NCI-H2029 (cell line): ENCODE results near the gene CTSW.

Experiments used
- DNase-seq: peaks from one replicate; lab custom pipeline; 2025; lab: John Stamatoyannopoulos, UW

CTSW gene

GRCh38 chr11:65903068-65903481 lies 23.4 kb downstream of the CTSW start:
- no peak for DNase-seq

DNA sequence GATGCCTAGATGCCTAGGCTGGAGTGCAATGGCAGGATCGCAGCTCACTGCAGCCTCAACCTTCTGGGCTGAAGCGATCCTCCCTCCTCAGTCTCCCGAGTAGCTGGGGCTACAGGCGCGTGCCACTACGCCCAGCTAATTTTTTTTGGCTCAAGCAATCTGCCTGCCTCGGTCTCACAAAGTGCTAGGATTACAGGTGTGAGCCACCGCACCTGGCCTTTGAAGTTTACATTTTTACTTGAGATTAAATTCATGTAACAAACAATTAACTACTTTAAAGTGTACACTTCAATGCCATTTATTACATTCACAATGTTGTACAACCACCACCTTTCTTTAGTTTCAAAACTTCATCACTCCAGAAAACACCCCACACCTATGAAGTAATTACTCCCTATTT lies 24.1 kb downstream of the CTSW start:
- no peak for DNase-seq

DNA sequence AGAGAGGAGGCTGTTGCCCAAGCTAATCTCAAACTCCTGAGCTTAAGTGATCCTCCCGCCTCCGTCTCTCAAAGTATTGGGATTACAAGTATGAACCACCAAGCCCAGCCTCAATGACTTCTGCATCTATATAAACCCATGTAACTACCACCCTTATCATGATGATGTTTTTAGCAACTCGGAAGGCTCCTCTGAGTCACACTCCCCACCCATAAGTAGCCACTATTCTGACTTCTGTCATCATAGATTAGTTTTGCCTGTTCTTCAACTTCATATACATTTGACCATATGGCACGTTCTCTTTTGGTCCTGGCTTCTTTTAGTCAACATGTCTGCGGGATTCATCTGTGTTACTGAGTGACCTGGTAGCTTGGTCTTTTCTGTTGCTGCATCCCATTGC lies 27.0 kb downstream of the CTSW start:
- DNase-seq = no peak

GRCh38 chr11:65907878-65908277 lies 28.2 kb downstream of the CTSW start:
- DNase-seq = no peak

DNA sequence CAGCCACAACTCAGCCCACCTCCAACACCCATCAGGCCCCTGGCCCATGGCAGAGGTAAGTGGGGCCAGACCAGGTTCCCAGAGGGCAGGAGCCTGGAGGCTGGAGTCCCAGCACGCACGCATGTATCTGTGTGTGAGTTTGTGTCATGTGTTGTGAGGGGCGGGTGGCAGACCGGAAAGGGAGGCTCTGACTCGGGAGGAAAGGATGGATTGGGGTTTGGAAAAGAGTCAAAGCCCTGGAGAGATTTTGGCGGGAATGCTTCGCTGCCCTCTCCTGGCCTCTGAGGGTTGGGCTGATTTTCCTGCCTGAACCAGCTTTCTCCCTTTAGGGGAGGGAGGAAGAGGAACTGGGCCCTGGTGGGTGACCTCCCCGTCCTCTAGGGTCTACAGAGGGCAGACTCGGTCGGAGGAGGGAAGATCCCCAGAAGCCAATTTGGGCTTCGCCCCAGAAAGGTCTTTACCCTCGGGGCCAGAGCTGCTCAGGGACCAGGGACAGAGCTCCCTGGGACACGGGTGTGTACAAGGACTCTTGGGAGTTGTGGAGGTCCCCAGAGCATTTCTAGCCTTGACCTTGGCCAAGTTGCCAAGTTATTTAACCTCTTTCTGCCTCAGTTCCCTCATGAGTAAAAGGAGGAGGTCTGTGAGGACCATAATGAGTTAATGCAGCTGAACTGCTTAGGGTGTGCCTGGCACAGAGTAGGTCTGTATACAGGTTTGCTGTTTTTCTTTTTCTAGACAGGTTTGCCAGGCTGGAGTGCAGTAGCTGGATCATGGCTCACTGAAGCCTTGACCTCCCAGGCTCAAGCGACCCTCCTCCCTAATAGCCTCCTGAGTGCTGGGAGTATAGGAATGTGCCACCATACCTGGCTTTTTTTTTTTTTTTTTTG lies 32.3 kb downstream of the CTSW start:
- DNase-seq = peak; percentile 40

DNA sequence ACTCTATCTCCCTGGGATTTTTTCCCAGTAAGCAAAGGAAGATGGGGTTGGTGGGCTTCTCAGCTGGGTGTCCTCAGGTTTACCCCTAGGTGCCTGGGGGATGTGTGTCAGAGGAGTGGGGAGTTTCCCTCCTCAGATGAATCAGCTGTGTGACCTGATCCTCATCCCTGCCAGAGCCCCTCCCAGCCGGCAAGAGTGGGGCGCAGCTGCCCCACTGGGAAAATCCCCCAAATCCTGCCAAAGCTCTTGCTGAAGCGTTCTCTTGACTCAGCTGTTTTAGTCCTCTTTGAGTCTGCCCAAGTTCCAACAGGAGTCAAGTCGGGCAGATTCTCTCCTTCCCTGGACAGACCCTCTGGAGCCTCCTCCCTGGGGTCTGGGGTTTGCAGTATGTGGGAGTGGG lies 33.2 kb downstream of the CTSW start:
- DNase-seq = no peak

DNA sequence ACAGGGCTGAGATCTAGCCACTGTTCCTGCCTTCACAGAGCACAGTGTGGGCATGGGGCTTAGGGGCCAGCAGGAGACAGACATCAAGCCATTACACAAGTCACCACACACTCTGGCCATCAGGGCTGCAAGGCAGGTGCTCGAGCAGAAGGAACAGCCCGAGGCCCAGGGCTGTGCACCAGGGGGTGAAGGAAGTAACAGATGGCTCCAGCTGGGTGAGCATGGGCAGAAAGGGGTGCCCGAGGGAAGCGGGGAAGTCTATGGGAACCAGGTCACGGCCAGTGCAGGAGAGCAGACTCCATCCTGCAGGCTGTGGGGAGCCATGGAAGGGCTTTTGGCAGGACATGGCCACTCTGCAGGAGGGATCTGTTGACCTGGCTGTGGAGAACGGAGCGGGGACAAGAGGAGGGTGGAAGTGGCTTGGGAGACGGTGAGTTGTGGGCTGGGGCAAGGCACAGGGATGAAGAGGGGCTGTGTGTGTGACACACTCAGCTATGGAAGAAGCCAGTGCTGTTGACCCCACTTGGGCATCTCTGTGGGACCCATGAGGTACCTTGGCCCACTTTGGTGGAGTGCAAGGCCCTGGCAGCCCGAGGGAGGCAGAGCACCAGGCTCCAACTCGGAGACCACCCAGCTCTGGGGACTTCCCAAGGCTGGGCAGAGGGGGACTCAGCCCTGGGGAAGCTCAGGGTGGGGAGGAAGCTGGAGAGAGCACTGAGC lies 35.6 kb downstream of the CTSW start:
- no peak for DNase-seq

- DNase-seq = no peak
Measured at GRCh38 chr11:65915821-65916251, 36.2 kb downstream of the CTSW start.

DNA sequence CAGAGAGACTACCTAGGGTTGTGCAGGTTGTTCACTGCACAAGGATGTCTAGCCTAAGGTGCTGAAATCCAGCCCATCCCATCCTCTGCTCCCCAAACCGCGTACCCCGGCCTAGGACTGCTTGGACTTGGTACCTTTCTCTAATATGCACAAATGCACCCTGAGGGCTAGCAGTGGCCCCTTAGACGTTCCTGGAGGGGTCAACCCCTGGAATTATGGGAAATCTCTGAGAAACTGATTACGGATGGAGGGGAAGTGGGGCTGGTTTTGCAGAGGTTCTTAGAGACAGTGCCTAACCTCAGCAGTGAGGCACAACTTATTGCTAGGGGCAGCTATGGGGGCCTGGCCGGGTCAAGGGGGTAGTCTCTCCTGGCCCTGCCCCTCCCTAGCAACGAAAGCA lies 36.8 kb downstream of the CTSW start:
- no peak for DNase-seq

DNA sequence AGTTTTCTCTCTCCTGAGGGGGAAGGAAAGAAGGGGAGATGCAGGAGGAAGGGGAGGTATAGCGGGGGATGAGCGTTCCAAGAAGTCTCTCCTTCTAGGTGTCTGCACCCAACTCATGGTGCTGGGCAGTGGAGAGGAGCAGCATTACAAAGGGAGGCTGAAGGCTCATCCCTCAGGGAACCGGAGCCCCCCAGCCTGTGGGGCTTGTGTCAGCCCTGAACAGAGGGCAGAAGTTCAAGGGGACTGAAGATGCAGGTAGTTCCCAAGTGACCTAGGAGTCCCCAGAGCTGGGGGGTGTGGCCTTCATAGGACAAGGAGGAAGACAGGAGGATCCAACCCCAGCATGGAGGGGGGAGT lies 37.4 kb downstream of the CTSW start:
- DNase-seq = no peak

GRCh38 chr11:65917434-65918210 lies 38.0 kb downstream of the CTSW start:
- DNase-seq = no peak

GRCh38 chr11:65918211-65919140 lies 38.8 kb downstream of the CTSW start, which contains the start of gene C11orf68:
Gene C11orf68 (minus strand): TSS chr11:65919062. CDS start chr11:65919031, 31 bp downstream.
- peak; percentile 15 for DNase-seq

GRCh38 chr11:65919141-65919572 lies 39.5 kb downstream of the CTSW start, which contains the start of gene DRAP1:
Gene DRAP1 (plus strand): TSS chr11:65919426. CDS start chr11:65919502, 76 bp downstream.
- DNase-seq = peak; percentile 97

- DNase-seq = no peak
Measured at GRCh38 chr11:65919573-65920371, 40.1 kb downstream of the CTSW start.

DNA sequence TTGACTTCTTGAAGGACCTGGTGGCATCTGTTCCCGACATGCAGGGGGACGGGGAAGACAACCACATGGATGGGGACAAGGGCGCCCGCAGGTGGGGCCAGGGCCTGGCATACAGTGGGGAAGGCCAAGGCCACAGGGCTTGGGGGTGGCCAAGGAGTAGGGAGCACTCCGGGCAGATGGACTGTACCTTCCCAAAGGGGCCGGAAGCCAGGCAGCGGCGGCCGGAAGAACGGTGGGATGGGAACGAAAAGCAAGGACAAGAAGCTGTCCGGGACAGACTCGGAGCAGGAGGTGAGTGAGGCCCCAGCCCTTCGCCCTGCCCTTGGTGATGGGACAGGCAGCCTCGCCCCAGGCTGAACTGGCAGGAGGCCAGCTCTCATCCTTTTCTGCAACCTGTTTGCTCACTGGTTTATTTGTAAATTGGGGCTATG lies 40.8 kb downstream of the CTSW start:
- no peak for DNase-seq

DNA sequence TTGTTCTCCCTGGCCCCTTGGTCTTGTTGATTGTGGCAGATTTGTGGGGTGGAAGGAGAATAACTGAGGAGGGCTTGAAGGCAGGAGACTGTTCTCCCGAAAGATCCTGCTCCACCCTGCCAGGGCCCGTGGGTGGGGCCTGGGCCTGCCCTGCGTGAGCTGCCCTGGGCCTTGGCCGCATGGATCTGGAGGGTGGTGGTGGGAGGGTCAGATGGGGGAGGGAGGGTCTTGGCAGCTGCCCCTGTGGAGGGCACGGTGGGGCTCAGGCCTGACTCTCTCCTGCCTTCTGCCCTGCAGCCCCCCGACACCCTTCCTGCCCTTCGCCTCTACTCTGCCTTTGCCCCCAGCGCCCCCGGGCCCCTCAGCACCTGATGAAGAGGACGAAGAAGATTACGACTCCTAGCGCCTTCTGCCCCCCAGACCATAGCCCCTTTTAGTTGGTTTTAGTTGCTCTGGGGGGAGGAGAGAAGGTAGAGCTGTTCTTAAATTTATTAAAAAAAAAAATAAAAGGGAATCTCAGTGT lies 41.5 kb downstream of the CTSW start:
- DNase-seq = no peak

DNA sequence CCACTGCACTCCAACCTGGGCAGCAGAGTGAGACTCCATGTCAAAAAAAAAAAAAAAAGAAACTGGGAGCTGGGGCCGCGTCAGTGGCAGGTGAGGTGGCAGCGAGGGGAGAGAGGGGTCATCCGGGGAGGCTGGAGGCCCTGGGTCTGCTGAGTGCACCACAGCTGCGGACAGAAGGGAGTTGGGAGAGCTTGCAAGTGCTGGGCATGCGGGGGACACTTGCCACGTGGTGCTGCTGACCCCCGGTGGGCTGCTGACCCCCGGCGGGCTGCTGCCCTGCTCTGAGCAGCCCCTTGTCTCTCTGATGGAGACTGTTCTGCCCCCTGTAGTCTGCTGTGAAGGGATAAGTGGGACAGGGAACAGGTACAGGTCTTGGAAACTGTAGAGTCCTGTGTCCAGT lies 42.2 kb downstream of the CTSW start:
- no peak for DNase-seq

DNA sequence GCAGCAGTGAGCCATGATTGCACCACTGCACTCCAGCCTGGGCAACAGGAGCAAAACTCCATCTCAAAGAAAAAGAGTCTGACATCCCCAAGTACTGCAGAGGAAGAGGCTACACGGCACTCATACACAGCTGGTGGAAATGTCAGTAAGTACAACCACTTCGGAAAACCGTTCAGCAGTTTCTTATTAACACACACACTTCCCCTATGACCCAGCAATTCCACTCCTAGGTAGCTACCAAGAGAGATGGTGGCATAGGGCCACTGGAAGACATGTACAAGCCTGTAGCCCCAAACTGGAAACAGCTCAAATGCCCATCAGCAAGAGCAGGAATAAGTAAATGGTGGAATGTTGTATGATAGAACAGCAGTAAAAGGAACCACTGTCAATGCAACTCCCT lies 42.9 kb downstream of the CTSW start:
- no peak for DNase-seq

- no peak for DNase-seq
Measured at GRCh38 chr11:65925397-65925796, 45.8 kb downstream of the CTSW start.

GRCh38 chr11:65927904-65928397 lies 48.3 kb downstream of the CTSW start:
- DNase-seq = no peak
